Smooth muscle cell of the brain vasculature (primary cell): ENCODE results near the gene ETDB.
"Not testable (repeated sequence)": the region's sequence is repeated elsewhere in the genome, so short reads cannot be mapped to it uniquely, and the experiment has no call there.

ENCODE experiments used
- DNase-seq: peaks from one replicate; pipeline ENCODE4 v3.0.0-alpha.2; 2012; ENCODE audit warnings: low read depth, low spot score

Gene ETDB

GRCh38 chrX:135120056-135120576 lies at the start of gene ETDB:
ETDB (minus strand) TSS chrX:135120526; CDS start chrX:135119261, 1,265 bp downstream.
- DNase-seq, result not testable (repeated sequence)

- not testable (repeated sequence) for DNase-seq
Observed at GRCh38 chrX:135169534-135169933, 49.2 kb upstream of the ETDB start.

GRCh38 chrX:135168486-135168885 lies 48.2 kb upstream of the ETDB start:
- DNase-seq, result no peak

- DNase-seq, result not testable (repeated sequence)
Observed at GRCh38 chrX:135154688-135155087, 34.4 kb upstream of the ETDB start.

- not testable (repeated sequence) for DNase-seq
Observed at GRCh38 chrX:135126145-135126544, 5.8 kb upstream of the ETDB start.

GRCh38 chrX:135116064-135116463 lies 4.3 kb downstream of the ETDB start:
- DNase-seq, result not testable (repeated sequence)

- DNase-seq, result no peak
Observed at GRCh38 chrX:135114392-135114791, 5.9 kb downstream of the ETDB start.

GRCh38 chrX:135112743-135113142 lies 7.6 kb downstream of the ETDB start:
- no peak for DNase-seq

- no peak for DNase-seq
Observed at GRCh38 chrX:135112096-135112729, 8.1 kb downstream of the ETDB start.

GRCh38 chrX:135109554-135109953 lies 10.8 kb downstream of the ETDB start:
- no peak for DNase-seq

- DNase-seq, result no peak
Observed at GRCh38 chrX:135099493-135099783, 20.9 kb downstream of the ETDB start.

GRCh38 chrX:135097196-135097744 lies 23.1 kb downstream of the ETDB start:
- not testable (repeated sequence) for DNase-seq

- no peak for DNase-seq
Observed at GRCh38 chrX:135095715-135096114, 24.6 kb downstream of the ETDB start.

GRCh38 chrX:135094726-135095125 lies 25.6 kb downstream of the ETDB start:
- no peak for DNase-seq

GRCh38 chrX:135089126-135089525 lies 31.2 kb downstream of the ETDB start:
- DNase-seq, result no peak

GRCh38 chrX:135087867-135088266 lies 32.5 kb downstream of the ETDB start:
- no peak for DNase-seq

GRCh38 chrX:135086197-135086854 lies 34.0 kb downstream of the ETDB start:
- peak; percentile 24 for DNase-seq

- no peak for DNase-seq
Observed at GRCh38 chrX:135081693-135082404, 38.5 kb downstream of the ETDB start.
